DND-41 (cell line): ENCODE results near the gene EPC2.

Experiments used
- EZH2 ChIP-seq: IDR thresholded peaks from 3 replicates; pipeline ENCODE4 v1.6.1; 2012; ENCODE audit warnings: borderline replicate concordance, low read depth, mild to moderate bottlenecking, moderate library complexity, low read length, inconsistent platforms; ENCODE audit not compliant: severe bottlenecking
- TF ChIP-seq, protein P1 (sequence below): IDR thresholded peaks from 2 replicates; pipeline ENCODE4 v1.5.1; 2012; ENCODE audit warnings: borderline replicate concordance, low read length, moderate library complexity, mild to moderate bottlenecking; ENCODE audit not compliant: poor library complexity, severe bottlenecking; ENCODE audit errors: extremely low read depth

DNA sequence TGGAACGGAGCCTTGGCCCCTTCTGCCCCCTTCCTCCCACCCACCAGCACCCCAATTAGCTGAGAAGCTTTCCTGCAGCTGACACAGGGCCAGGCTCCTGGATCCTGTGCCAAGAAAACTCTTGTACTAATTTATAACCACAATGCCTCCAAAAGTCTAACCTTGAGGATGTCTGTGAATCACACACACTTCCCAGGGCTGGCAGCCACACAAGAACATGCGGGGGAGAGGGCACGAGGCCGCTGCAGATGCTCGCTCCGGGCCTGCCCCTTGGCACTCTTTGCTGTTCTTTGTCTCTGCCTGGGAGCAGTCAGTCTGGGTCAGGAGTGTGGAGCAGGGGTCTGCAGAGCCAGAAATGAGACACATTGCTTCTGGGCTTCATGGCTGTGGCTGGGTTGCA lies 167.8 kb downstream of the EPC2 start:
- TF ChIP-seq, protein P1, sequence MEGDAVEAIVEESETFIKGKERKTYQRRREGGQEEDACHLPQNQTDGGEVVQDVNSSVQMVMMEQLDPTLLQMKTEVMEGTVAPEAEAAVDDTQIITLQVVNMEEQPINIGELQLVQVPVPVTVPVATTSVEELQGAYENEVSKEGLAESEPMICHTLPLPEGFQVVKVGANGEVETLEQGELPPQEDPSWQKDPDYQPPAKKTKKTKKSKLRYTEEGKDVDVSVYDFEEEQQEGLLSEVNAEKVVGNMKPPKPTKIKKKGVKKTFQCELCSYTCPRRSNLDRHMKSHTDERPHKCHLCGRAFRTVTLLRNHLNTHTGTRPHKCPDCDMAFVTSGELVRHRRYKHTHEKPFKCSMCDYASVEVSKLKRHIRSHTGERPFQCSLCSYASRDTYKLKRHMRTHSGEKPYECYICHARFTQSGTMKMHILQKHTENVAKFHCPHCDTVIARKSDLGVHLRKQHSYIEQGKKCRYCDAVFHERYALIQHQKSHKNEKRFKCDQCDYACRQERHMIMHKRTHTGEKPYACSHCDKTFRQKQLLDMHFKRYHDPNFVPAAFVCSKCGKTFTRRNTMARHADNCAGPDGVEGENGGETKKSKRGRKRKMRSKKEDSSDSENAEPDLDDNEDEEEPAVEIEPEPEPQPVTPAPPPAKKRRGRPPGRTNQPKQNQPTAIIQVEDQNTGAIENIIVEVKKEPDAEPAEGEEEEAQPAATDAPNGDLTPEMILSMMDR = no peak
- TF ChIP-seq EZH2 = no peak
